Stimulated activated CD4-positive, alpha-beta T cell treated with anti-CD3 and anti-CD28 coated beads, TNF-alpha, amount 100 ng/mL, for 1 hour (primary cell): ENCODE measurements around the gene IL19.

ENCODE experiments used
- DNase-seq, 3 donors: peaks; one replicate each; pipeline ENCODE4 v3.0.0-alpha.2; 2020; ENCODE audit warnings: low read depth in 3 of 3, low spot score in 1 of 3

IL19 gene

GRCh38 chr1:206797534-206798383 lies 27.2 kb downstream of the IL19 start:
- DNase-seq: no peak

DNA sequence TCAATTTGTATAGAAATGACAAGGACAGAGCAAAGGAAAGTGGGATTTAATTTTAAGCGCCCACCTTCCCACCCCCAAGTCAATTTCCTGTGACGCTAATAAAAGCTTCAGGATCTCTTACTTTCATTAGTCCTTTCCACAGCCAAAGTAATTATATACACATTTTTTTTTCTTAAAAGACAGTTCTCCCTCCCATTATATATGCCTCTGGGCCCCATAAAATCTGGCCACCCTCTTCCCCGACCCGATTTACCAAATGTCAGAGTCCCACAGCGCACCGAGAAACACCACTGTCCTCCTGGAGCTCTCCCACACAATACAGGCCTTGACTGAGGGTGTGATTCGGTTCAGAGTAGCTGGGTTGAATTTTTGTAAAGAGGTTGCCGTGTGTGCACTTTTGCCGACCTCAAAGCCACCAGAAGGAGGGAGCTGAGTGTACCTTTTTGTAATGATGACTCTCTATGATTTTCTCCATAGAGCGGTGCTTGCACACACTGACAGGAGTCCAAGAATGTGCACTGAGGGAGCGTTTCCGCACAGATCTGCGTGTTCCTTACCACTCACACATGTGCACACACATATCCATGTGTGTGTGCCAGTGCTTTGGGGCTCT lies 27.9 kb downstream of the IL19 start:
- DNase-seq: no peak

DNA sequence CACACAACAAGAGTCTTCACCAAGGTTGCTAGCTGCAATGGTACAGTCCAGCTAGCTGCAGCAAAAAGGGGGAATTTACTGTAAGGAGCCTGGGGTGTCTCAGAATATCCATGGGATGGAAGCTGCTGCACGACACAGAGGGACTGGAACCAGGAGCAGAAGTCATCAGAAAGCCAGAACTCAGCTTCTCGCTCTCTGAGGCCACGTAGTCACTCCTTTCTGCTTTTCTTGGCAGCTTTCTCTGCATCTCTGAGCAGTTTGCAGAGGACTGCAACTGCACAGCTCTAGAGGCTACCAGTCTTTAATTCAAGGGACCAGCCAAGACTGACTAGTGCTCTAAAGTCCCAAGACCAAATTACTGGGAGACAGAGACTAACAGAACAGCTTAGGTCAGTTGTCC lies 28.7 kb downstream of the IL19 start:
- DNase-seq: no peak

- DNase-seq: no peak
Observed at GRCh38 chr1:206800411-206800810, 29.8 kb downstream of the IL19 start.

DNA sequence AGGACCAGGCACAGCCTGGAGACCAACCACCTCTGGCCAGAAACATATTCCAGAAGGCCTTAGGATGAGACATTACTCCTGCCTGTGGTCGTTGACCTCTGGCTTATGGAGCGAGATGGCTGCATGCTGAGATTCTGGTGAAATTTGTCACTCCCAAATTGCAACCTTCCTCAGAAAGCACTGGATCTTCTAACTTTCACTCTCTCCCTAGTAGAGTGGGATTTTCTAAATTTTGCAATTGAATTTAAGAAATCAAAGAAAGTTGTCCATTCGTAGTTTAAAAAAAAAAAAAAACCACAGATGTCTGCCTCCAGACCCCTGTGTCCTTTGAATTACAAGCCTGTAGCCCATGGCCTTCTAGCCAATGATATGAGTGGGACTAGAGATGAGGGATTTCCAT lies 30.3 kb downstream of the IL19 start:
- DNase-seq: no peak

DNA sequence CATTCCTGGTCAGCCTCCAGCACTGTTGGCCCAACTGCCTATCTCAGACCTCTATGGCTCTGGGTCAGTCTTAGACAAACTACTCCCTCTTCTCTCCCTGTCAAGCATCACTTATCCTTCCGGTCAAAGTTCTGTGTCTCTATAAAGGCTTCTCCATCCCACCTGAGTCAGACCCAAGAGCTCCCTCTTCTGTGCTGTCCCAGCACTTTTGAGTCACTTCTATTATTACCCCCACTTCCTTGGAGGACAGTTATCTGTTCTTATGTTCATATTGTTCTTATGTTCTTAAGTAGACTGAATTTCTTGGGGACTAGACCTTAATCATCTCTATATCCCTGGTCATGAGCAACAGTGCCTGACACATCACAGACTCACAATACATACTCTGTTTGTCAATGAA lies 30.9 kb downstream of the IL19 start:
- DNase-seq: no peak

DNA sequence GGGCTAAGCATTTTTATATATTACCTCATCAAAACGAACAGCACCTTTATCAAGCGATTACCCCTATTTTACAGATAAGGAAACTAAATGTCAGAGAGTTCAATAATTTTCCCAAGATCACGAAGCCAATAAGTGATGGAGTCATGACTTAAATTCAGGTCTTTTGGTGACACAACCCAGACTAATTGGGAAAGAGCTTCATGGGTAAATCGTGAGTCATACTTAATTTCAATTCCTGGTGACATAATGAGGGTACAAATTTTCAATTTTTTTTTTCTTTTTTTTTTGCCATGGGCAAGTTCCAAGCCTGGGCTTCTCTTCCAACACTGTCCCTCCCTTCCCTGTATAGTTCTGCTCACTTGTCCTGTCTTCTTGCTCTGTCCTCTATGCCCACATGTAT lies 31.8 kb downstream of the IL19 start:
- DNase-seq: no peak

DNA sequence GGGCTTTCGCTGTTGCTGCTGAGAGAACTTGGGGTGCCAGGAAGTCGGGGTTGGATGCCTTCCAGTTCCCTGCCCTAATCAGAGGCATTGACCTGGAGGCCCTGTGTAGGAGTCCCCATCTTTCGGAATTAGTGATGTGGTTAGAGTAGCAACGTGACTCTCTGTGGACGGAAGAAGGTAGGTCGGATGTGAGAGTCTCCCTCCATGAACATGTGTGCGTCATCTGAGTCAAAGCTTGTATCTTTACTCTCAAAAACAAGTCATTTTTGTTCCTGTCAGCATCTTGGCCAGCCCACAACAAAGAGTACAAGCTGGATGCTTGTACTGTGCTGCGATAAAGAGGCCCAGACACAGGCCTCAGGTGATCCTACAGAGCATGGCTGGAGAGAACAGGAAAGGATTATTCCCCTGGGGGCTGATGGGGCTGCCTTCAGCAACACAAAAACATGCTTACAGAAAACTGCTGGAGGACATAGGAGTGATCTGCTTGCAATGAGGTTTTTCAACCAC lies 32.7 kb downstream of the IL19 start:
- peak; percentile 26 to 59 (median 47) for DNase-seq

DNA sequence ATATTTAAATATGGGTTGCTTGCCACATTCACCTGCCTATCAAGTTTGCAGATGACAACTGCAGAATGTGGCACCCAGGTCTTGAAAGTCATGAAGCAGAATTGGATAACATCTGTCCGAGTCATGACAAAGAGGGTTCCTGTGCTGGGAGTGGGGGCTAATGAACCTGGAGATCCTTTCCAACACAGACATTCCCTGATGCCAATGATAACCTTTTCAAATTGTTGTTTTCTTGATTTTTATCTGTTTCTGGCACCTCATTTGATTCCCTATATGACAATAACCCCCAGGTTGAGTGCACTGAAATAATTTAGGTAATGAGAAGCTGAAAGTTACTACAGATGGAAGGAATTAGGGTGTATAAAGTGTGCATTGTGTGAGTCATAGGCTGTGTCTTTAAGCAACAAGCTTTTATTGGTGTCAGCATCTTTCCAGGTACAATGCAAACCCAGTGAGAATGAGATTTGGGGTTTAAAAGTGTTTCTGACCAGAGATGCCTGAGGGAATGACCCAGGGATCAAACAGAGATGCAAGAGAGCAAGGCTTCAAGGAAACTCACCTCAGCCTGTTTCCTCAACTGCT lies 33.7 kb downstream of the IL19 start:
- DNase-seq: no peak

DNA sequence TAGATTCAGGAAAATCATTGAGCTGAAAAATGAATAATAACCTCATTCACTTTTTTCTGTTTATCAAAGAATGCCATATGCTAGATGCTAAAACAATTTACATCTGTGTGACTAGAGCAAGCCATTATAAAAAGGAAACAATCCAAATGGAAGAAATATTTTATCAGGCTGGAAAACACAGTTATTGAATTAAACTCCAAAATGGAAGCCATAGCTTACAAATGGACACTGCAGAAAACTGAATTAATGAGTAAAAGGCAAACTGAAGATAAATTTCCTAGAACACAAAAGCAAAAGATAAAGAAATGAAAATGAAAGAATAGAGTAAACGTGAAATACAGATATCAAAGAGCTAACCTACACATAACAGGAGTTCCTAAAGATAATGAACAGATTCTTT lies 34.8 kb downstream of the IL19 start:
- no peak for DNase-seq

DNA sequence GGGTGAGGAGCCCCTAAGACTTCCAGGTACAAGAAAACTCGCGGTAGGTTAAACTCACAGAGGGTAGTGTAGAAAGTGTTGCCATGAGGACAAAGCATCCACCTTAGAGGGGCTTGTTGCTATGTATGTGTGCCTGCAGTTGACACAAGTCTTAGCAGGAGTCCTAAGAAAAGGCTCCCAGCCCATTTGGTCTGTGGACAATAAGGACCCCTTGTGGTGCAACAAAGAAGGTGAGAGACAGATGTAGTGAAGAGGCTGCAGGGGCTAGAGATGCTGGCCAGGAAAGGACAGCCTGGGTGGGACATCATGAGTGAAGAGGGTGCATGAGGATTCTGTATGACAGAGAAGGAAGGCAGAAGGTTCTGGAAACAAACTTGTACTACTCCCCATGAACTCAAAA lies 38.0 kb downstream of the IL19 start:
- DNase-seq: peak in 1 of 3 donors; percentile 31

- DNase-seq: no peak
Observed at GRCh38 chr1:206809504-206810084, 39.0 kb downstream of the IL19 start.

DNA sequence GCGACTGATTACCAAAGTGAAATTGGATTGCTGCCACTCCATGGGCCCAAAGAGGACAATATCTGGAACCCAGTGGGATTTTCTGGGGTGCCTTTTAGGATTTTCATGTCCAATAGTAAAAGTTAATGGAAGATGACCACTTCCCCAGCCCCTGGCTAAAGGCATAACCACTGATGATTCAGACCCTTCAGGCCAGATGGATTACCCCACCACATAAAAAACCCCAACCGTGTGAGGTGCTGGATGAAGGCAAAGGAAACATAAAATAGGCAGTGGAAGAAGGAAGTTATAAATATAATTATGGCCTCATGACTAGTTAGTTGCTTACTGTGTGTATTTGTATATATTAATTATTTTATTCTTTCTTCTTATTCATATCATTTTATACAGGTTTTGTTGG lies 41.9 kb downstream of the IL19 start:
- DNase-seq: no peak

DNA sequence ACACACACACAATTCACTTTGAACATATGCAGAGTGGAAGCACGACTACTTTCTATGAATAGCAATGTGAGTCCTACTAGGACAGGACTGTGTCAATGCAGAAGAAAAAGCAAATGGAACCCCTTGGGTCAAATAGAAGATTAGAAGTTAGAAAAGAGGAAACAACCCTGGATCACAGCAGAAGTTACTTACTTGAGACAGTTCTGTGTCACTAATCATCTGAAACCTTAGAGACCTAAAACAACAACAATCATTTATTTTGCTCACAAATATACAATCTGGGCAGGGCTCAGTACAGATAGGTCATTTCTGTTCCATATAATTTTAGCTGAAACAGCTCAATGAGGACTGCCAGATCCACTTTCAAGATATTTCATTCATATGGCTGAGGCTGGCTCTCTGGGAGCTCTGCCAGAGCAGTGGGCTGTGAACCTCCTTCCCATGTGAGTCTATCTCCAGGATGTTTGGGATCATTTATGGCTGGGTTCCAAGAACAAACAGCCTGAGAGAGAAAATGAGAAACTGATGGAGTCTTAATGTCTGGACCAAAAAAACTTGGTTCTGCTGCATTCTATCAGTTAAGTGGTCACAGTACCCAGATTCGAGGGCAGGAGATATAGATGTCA lies 44.3 kb downstream of the IL19 start:
- DNase-seq: no peak

- DNase-seq: no peak
Observed at GRCh38 chr1:206816390-206817287, 46.1 kb downstream of the IL19 start.

DNA sequence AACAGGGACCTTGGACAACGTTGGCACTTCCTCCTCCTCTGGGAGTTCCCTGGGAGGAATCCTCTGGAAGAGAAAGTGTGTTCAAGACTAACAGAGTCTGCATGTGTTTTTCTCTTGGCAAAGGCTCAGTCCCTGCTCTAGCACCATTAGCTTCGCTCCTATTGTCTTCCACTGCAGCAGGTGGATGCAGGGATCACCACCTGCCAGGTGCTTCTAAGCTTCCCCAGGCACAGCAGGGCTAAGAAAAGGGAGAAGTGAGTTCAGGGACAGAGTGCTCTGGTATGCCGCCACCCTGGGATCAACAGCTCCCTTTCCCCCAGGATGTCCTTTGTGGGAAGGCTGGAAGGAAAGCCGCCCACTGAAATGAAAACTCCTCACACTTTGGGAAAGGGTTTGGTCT lies 50.9 kb downstream of the IL19 start:
- no peak for DNase-seq

- no peak for DNase-seq
Observed at GRCh38 chr1:206823727-206824126, 53.2 kb downstream of the IL19 start.

GRCh38 chr1:206824331-206824730 lies 53.8 kb downstream of the IL19 start:
- DNase-seq: no peak

DNA sequence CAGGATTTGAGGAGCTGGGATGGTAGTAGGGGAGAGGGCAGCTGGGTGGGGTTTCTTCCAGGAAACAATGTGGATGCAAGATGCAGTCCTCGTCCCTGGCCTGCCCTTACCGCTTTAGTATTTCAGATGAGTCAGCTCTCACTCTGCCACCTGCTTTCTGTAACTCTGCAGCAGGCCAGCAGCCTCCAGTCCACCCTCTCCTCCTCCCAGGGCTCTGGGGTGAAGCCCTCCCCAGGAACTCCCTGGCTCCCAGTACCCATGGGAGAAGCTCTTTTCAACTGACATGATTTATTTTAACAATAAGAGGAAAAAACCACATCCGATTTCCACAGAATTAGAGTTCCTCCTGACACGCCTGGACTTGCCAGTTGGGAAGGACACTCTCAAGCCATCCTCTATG lies 55.8 kb downstream of the IL19 start:
- no peak for DNase-seq

DNA sequence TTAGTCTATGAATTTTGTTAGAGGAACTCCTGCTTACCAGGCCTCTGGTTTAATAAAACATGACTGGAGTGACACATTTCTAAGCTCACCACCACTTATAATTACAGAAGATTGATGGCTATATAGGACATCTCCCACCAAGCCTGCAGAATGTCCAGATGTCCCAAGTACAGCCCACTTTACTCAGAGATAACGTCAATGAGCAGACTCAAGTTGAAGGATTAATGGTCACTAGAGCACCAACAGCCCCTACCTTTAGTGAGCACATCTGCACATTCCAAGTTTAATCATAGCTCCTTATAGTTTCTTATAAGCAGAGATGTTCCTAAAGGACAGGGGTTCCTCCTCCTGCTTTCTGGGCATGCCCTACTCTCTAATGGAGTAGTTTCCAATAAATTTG lies 57.5 kb downstream of the IL19 start:
- DNase-seq: no peak
